ENCODE results near the gene SRXN1.
A peak's percentile ranks its signal among the peaks of the same experiment; 100 is the strongest.

The SRXN1 gene

GRCh38 chr20:655726-656624 lies 3.0 kb upstream of the SRXN1 start:
- DNase-seq (ENCODE audit: low read depth in 1 of 2, low spot score in 1 of 2) = no peak
- Histone ChIP-seq H3K27me3 (ENCODE audit: insufficient read depth, poor library complexity, severe bottlenecking) (no peaks in the 10 kb centered on the region), H3K4me3 (replicated peaks; ENCODE audit: insufficient read depth, low read length) (no peak overlapping the region), H3K27ac (replicated peaks) (no peak overlapping the region)
- TF ChIP-seq, protein P1, sequence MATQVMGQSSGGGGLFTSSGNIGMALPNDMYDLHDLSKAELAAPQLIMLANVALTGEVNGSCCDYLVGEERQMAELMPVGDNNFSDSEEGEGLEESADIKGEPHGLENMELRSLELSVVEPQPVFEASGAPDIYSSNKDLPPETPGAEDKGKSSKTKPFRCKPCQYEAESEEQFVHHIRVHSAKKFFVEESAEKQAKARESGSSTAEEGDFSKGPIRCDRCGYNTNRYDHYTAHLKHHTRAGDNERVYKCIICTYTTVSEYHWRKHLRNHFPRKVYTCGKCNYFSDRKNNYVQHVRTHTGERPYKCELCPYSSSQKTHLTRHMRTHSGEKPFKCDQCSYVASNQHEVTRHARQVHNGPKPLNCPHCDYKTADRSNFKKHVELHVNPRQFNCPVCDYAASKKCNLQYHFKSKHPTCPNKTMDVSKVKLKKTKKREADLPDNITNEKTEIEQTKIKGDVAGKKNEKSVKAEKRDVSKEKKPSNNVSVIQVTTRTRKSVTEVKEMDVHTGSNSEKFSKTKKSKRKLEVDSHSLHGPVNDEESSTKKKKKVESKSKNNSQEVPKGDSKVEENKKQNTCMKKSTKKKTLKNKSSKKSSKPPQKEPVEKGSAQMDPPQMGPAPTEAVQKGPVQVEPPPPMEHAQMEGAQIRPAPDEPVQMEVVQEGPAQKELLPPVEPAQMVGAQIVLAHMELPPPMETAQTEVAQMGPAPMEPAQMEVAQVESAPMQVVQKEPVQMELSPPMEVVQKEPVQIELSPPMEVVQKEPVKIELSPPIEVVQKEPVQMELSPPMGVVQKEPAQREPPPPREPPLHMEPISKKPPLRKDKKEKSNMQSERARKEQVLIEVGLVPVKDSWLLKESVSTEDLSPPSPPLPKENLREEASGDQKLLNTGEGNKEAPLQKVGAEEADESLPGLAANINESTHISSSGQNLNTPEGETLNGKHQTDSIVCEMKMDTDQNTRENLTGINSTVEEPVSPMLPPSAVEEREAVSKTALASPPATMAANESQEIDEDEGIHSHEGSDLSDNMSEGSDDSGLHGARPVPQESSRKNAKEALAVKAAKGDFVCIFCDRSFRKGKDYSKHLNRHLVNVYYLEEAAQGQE (IDR thresholded peaks at IDR 0.05; ENCODE audit: insufficient replicate concordance, low read depth) = no peak
- TF ChIP-seq, protein P2, sequence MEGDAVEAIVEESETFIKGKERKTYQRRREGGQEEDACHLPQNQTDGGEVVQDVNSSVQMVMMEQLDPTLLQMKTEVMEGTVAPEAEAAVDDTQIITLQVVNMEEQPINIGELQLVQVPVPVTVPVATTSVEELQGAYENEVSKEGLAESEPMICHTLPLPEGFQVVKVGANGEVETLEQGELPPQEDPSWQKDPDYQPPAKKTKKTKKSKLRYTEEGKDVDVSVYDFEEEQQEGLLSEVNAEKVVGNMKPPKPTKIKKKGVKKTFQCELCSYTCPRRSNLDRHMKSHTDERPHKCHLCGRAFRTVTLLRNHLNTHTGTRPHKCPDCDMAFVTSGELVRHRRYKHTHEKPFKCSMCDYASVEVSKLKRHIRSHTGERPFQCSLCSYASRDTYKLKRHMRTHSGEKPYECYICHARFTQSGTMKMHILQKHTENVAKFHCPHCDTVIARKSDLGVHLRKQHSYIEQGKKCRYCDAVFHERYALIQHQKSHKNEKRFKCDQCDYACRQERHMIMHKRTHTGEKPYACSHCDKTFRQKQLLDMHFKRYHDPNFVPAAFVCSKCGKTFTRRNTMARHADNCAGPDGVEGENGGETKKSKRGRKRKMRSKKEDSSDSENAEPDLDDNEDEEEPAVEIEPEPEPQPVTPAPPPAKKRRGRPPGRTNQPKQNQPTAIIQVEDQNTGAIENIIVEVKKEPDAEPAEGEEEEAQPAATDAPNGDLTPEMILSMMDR (IDR thresholded peaks at IDR 0.05; ENCODE audit: insufficient read depth, low read length) = no peak
- no peak for TF ChIP-seq GABPA (IDR thresholded peaks at IDR 0.05; ENCODE audit: low read depth)
- TF ChIP-seq SPI1 (IDR thresholded peaks at IDR 0.05; ENCODE audit: borderline replicate concordance, low read depth) = no peak
- no peak for TF ChIP-seq POLR2AphosphoS5 (IDR thresholded peaks at IDR 0.05; ENCODE audit: low read depth)

- Histone ChIP-seq H3K4me3 (replicated peaks; ENCODE audit: insufficient read depth, low read length) (no peak overlapping the region), H3K27ac (replicated peaks) (no peak overlapping the region), H3K27me3 (ENCODE audit: insufficient read depth, poor library complexity, severe bottlenecking) (no peaks in the 10 kb centered on the region)
- no peak for DNase-seq (ENCODE audit: low read depth in 1 of 2, low spot score in 1 of 2)
- TF ChIP-seq, protein P1 (IDR thresholded peaks at IDR 0.05; ENCODE audit: insufficient replicate concordance, low read depth) = no peak
- TF ChIP-seq SPI1 (IDR thresholded peaks at IDR 0.05; ENCODE audit: borderline replicate concordance, low read depth) (no peak), GABPA (IDR thresholded peaks at IDR 0.05; ENCODE audit: low read depth) (no peak), POLR2AphosphoS5 (IDR thresholded peaks at IDR 0.05; ENCODE audit: low read depth) (no peak)
- TF ChIP-seq, protein P2 (IDR thresholded peaks at IDR 0.05; ENCODE audit: insufficient read depth, low read length) = no peak
Observed at GRCh38 chr20:654417-654750, 1.4 kb upstream of the SRXN1 start.

DNA sequence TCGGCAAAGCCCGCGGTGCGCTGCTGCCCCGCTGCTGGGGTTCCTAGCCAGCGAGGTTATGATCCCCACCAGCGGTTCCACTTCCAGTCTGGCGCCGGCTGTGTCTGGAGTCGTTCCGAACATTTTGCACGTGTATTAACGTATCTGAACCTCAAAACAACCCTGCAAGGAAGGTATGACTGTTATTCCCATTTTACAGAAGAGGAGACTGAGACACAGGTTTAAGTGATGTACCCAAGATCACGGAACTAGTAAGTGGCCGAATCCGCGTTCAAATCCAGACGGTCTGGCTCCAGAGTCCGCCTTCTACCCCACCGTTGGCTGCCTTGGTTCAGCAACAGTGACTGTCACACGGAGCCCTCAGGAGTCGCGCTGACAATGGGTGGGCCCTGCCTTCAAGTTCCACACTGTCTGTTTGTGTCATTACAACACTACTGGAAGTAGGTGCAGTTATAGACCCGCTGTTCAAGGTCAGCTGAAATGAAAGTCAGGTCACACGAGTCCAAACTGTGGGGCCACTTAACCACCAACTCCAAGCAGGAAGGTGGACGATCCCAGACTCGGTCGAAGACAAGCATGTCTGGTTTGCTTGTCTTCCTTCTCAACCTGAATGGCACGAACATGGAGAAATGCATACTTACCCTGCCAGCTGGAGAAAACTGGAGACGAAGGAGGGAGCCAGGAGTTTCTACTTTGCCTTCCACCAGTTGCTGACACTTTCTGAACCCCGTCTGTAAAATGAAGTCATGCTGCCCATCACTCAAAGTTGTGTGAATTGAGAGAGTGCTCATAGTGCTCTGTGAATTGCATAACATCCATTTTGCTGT lies 803 bp upstream of the SRXN1 start:
- H3K4me3 ChIP-seq (replicated peaks; ENCODE audit: insufficient read depth, low read length) = peak overlapping the region; percentile 79
- no peaks in the 10 kb centered on the region for H3K27me3 ChIP-seq (ENCODE audit: insufficient read depth, poor library complexity, severe bottlenecking)
- DNase-seq (ENCODE audit: low read depth in 1 of 2, low spot score in 1 of 2) = no peak
- TF ChIP-seq, protein P1 (IDR thresholded peaks at IDR 0.05; ENCODE audit: insufficient replicate concordance, low read depth) = no peak
- no peak for TF ChIP-seq SPI1 (IDR thresholded peaks at IDR 0.05; ENCODE audit: borderline replicate concordance, low read depth)
- no peak for TF ChIP-seq GABPA (IDR thresholded peaks at IDR 0.05; ENCODE audit: low read depth)
- TF ChIP-seq POLR2AphosphoS5 (IDR thresholded peaks at IDR 0.05; ENCODE audit: low read depth) = no peak
- TF ChIP-seq, protein P2 (IDR thresholded peaks at IDR 0.05; ENCODE audit: insufficient read depth, low read length) = no peak
- peak overlapping the region; percentile 52 for H3K27ac ChIP-seq (replicated peaks)
